Measurements from ENCODE around the gene MFAP3.
A peak's percentile ranks its signal among the peaks of the same experiment; 100 is the strongest.
"Not testable (repeated sequence)": the region's sequence is repeated elsewhere in the genome, so short reads cannot be mapped to it uniquely, and the experiment has no call there.

MFAP3 gene

GRCh38 chr5:154038707-154039457, at the start of gene MFAP3, which contains the start of gene FAM114A2:
TSS of gene MFAP3 (plus strand) at chr5:154038967. CDS start at chr5:154049723, 10,756 bp downstream.
TSS of gene FAM114A2 (minus strand) at chr5:154038910. CDS start at chr5:154034953, 3,957 bp downstream.
- peak; percentile 94 for DNase-seq (ENCODE audit: low spot score)

GRCh38 chr5:153991168-153991567, 47.6 kb upstream of the MFAP3 start:
- DNase-seq (ENCODE audit: low spot score) = no peak

- DNase-seq (ENCODE audit: low spot score) = no peak
Measured at GRCh38 chr5:153998010-153998409, 40.8 kb upstream of the MFAP3 start.

GRCh38 chr5:153998768-153999167, 40.0 kb upstream of the MFAP3 start:
- no peak for DNase-seq (ENCODE audit: low spot score)

- no peak for DNase-seq (ENCODE audit: low spot score)
Measured at GRCh38 chr5:153999995-154000394, 38.8 kb upstream of the MFAP3 start.

GRCh38 chr5:154000703-154001102, 38.1 kb upstream of the MFAP3 start:
- no peak for DNase-seq (ENCODE audit: low spot score)

- peak; percentile 18 for DNase-seq (ENCODE audit: low spot score)
Measured at GRCh38 chr5:154002093-154002492, 36.7 kb upstream of the MFAP3 start.

GRCh38 chr5:154002511-154003020, 36.2 kb upstream of the MFAP3 start:
- no peak for DNase-seq (ENCODE audit: low spot score)

GRCh38 chr5:154005648-154006047, 33.1 kb upstream of the MFAP3 start:
- no peak for DNase-seq (ENCODE audit: low spot score)

- DNase-seq (ENCODE audit: low spot score) = no peak
Measured at GRCh38 chr5:154010660-154011059, 28.1 kb upstream of the MFAP3 start.

GRCh38 chr5:154015071-154015693, 23.6 kb upstream of the MFAP3 start:
- DNase-seq (ENCODE audit: low spot score) = no peak

- not testable (repeated sequence) for DNase-seq (ENCODE audit: low spot score)
Measured at GRCh38 chr5:154018919-154019318, 19.8 kb upstream of the MFAP3 start.

GRCh38 chr5:154025951-154026350, 12.8 kb upstream of the MFAP3 start:
- no peak for DNase-seq (ENCODE audit: low spot score)

GRCh38 chr5:154031937-154032489, 6.8 kb upstream of the MFAP3 start:
- DNase-seq (ENCODE audit: low spot score) = no peak

- DNase-seq (ENCODE audit: low spot score) = no peak
Measured at GRCh38 chr5:154034944-154035343, 3.8 kb upstream of the MFAP3 start.

- DNase-seq (ENCODE audit: low spot score) = no peak
Measured at GRCh38 chr5:154038261-154038706, 483 bp upstream of the MFAP3 start.

- no peak for DNase-seq (ENCODE audit: low spot score)
Measured at GRCh38 chr5:154039458-154039829, 677 bp downstream of the MFAP3 start.

GRCh38 chr5:154042766-154043165, 4.0 kb downstream of the MFAP3 start:
- DNase-seq (ENCODE audit: low spot score) = peak; percentile 42

GRCh38 chr5:154044099-154044498, 5.3 kb downstream of the MFAP3 start:
- DNase-seq (ENCODE audit: low spot score) = no peak

- DNase-seq (ENCODE audit: low spot score) = no peak
Measured at GRCh38 chr5:154044581-154044980, 5.8 kb downstream of the MFAP3 start.

GRCh38 chr5:154046486-154046885, 7.7 kb downstream of the MFAP3 start:
- DNase-seq (ENCODE audit: low spot score) = no peak

- DNase-seq (ENCODE audit: low spot score) = no peak
Measured at GRCh38 chr5:154047324-154047723, 8.6 kb downstream of the MFAP3 start.

- no peak for DNase-seq (ENCODE audit: low spot score)
Measured at GRCh38 chr5:154049636-154050035, 10.9 kb downstream of the MFAP3 start.
